Breast epithelium (tissue), 3 donors: Measurements from ENCODE around the gene COLQ.

Experiments used
- CTCF ChIP-seq, 3 donors: fragments of 450-650 bp; IDR thresholded peaks; one replicate each; pipeline ENCODE4 v1.5.1; 2016 to 2017; ENCODE audit warnings: antibody characterized with exemption in 3 of 3, mild to moderate bottlenecking in 3 of 3, moderate library complexity in 3 of 3
- POLR2A ChIP-seq: fragments of 450-650 bp; IDR thresholded peaks from one replicate; pipeline ENCODE4 v1.6.1; 2016; ENCODE audit warnings: antibody characterized with exemption, mild to moderate bottlenecking, moderate library complexity
- POLR2AphosphoS5 ChIP-seq, 3 donors: sonication (generic); formaldehyde crosslinking; IDR thresholded peaks; one replicate each; pipeline ENCODE4 v1.6.1; 2017; ENCODE audit warnings: antibody characterized with exemption in 3 of 3

GRCh38 chr3:15427981-15428380 is 93.5 kb downstream of the COLQ start:
- TF ChIP-seq POLR2AphosphoS5 (IDR thresholded peaks at IDR 0.05) (no peak), POLR2A (no peak), CTCF (IDR thresholded peaks at IDR 0.05) (no peak)
